Fibroblast of pulmonary artery (primary cell): Measurements from ENCODE around the gene SNX21.
"Not testable (repeated sequence)": the region's sequence is repeated elsewhere in the genome, so short reads cannot be mapped to it uniquely, and the experiment has no call there.

ENCODE experiments used
- DNase-seq: peaks from one replicate; pipeline ENCODE4 v3.0.0-alpha.2; 2010; ENCODE audit warnings: low read depth
- H3K4me3 ChIP-seq: replicated peaks from 2 replicates; pipeline ENCODE4 v1.5.1; 2011; ENCODE audit warnings: low read depth, mild to moderate bottlenecking, control low read depth, low read length, moderate library complexity
- TF ChIP-seq, protein P1 (sequence below): IDR thresholded peaks from 2 replicates; pipeline ENCODE4 v1.5.1; 2011; ENCODE audit warnings: mild to moderate bottlenecking, control low read depth, low read length, inconsistent platforms; ENCODE audit errors: missing control alignments

SNX21 gene

DNA sequence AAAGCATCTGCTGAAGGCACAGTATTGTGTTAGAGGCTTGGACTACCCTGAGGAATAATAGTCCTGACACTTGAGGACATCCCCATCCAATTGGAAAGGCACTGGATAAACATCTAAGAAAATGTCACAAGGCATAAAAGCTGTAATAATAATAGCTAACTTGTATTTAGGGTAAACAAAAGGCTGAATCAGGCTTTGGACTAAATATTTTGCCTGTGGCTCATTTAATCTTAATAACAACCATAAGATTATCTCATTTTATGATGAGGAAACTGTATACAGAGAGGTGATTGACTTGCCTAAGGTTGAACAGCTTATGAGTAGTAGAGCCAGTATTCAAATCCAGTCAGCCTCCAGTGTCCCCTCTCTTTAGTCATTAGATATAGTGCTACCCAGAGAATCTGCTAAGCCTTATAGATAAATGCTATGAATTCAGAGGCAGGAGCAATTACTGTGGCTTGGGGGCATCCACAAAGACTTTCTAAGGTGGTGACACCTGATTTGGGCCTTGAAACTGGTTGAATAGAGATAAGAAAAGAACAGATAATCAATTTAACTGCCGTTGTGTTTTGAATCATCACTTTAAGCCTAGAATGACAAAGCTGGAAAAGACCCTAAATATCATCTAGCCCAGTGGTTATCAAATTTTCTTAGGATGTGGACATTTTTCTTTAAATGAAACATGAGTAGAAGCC lies 40.0 kb downstream of the SNX21 start:
- no peak overlapping the region for H3K4me3 ChIP-seq
- no peak for DNase-seq
- TF ChIP-seq, protein P1, sequence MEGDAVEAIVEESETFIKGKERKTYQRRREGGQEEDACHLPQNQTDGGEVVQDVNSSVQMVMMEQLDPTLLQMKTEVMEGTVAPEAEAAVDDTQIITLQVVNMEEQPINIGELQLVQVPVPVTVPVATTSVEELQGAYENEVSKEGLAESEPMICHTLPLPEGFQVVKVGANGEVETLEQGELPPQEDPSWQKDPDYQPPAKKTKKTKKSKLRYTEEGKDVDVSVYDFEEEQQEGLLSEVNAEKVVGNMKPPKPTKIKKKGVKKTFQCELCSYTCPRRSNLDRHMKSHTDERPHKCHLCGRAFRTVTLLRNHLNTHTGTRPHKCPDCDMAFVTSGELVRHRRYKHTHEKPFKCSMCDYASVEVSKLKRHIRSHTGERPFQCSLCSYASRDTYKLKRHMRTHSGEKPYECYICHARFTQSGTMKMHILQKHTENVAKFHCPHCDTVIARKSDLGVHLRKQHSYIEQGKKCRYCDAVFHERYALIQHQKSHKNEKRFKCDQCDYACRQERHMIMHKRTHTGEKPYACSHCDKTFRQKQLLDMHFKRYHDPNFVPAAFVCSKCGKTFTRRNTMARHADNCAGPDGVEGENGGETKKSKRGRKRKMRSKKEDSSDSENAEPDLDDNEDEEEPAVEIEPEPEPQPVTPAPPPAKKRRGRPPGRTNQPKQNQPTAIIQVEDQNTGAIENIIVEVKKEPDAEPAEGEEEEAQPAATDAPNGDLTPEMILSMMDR = no peak

- DNase-seq = not testable (repeated sequence)
These were observed 40.5 kb downstream of the SNX21 start for GRCh38 chr20:45874104-45874481.

GRCh38 chr20:45874576-45874975 lies 41.0 kb downstream of the SNX21 start:
- DNase-seq = no peak
- TF ChIP-seq, protein P1 = no peak

More at GRCh38 chr20:45874104-45874481, 40.5 kb downstream of the SNX21 start:
- H3K4me3 ChIP-seq = not testable (repeated sequence)

GRCh38 chr20:45878076-45878761 lies 44.6 kb downstream of the SNX21 start:
- no peak for DNase-seq
- H3K4me3 ChIP-seq = no peak overlapping the region
- TF ChIP-seq, protein P1 = no peak

More at GRCh38 chr20:45874576-45874975, 41.0 kb downstream of the SNX21 start:
- no peak overlapping the region for H3K4me3 ChIP-seq

GRCh38 chr20:45880988-45881788 lies 47.6 kb downstream of the SNX21 start, which contains the start of gene ZSWIM1:
TSS of gene ZSWIM1 (plus strand) at chr20:45881227. CDS start at chr20:45882593, 1,366 bp downstream.
- H3K4me3 ChIP-seq = peak within 1 kb of the TSS; percentile 97
- DNase-seq = peak; percentile 99
- TF ChIP-seq, protein P1 = no peak

GRCh38 chr20:45882469-45883099 lies 49.0 kb downstream of the SNX21 start:
- H3K4me3 ChIP-seq = no peak overlapping the region

More at GRCh38 chr20:45882469-45883099, 49.0 kb downstream of the SNX21 start:
- TF ChIP-seq, protein P1 = no peak
- DNase-seq = no peak
